GM23338 (cell line): ENCODE measurements around the gene CACNA1H. TPM values are rescaled to one million over a fixed set of nuclear protein-coding genes. Genes with fewer than 3 reads are reported as not detected.

ENCODE experiments used
- ATAC-seq: fragments of 200-7000 bp; cut with Tn5 transposase; 3 replicates; pipeline ENCODE4 v1.9.1; 2020
- DNase-seq: peaks from one replicate; pipeline ENCODE4 v3.0.0-alpha.2; 2015; ENCODE audit warnings: low spot score
- H2AFZ ChIP-seq: fragments of 200-600 bp; sonication (generic); 2 replicates; pipeline ENCODE4 v1.8.0; 2016; ENCODE audit warnings: antibody characterized with exemption, mild to moderate bottlenecking, moderate library complexity
- H3F3A ChIP-seq: fragments of 200-600 bp; sonication (generic); replicated peaks from 2 replicates; pipeline ENCODE4 v1.8.0; 2017; ENCODE audit warnings: antibody characterized with exemption, mixed run types, low read depth
- H3K27ac ChIP-seq: fragments of 200-600 bp; sonication (generic); 2 replicates; pipeline ENCODE4 v1.6.1; 2016; ENCODE audit warnings: low read depth
- H3K27me3 ChIP-seq: fragments of 200-600 bp; sonication (generic); 2 replicates; pipeline ENCODE4 v1.8.0; 2016; ENCODE audit warnings: mild to moderate bottlenecking, mixed run types, moderate library complexity; ENCODE audit not compliant: insufficient read depth
- H3K36me3 ChIP-seq: fragments of 200-600 bp; sonication (generic); 2 replicates; pipeline ENCODE4 v1.8.0; 2016; ENCODE audit warnings: mild to moderate bottlenecking; ENCODE audit not compliant: insufficient read depth
- H3K4me1 ChIP-seq: fragments of 200-600 bp; sonication (generic); 2 replicates; pipeline ENCODE4 v1.8.0; 2016; ENCODE audit warnings: mild to moderate bottlenecking, moderate library complexity; ENCODE audit not compliant: insufficient read depth
- H3K4me2 ChIP-seq: fragments of 200-600 bp; sonication (generic); 2 replicates; pipeline ENCODE4 v1.7.1; 2017; ENCODE audit warnings: mixed run types
- H3K4me3 ChIP-seq: fragments of 200-600 bp; sonication (generic); 2 replicates; pipeline ENCODE4 v1.6.1; 2016; ENCODE audit warnings: mixed run types
- H3K79me2 ChIP-seq: fragments of 200-600 bp; sonication (generic); replicated peaks from 2 replicates; pipeline ENCODE4 v1.8.0; 2017; ENCODE audit warnings: mild to moderate bottlenecking; ENCODE audit not compliant: insufficient read depth
- H3K9me2 ChIP-seq: fragments of 200-600 bp; sonication (generic); 2 replicates; pipeline ENCODE4 v1.8.0; 2017; ENCODE audit not compliant: insufficient read depth
- H4K20me1 ChIP-seq: fragments of 200-600 bp; sonication (generic); replicated peaks from 2 replicates; pipeline ENCODE4 v1.8.0; 2017; ENCODE audit warnings: mild to moderate bottlenecking; ENCODE audit not compliant: insufficient read depth
- H3K27ac Mint-ChIP-seq: 2 replicates; pipeline ENCODE4 v1.8.0; 2020; ENCODE audit warnings: inconsistent platforms, mild to moderate bottlenecking, moderate library complexity, mixed read lengths
- H3K27me3 Mint-ChIP-seq: 3 replicates; pipeline ENCODE4 v1.8.0; 2022; ENCODE audit warnings: low read depth, mild to moderate bottlenecking, moderate library complexity, mixed read lengths, inconsistent platforms; ENCODE audit not compliant: insufficient read depth, poor library complexity
- H3K36me3 Mint-ChIP-seq: 3 replicates; pipeline ENCODE4 v1.8.0; 2021; ENCODE audit warnings: low read depth, mild to moderate bottlenecking, inconsistent platforms, moderate library complexity, mixed read lengths
- H3K4me1 Mint-ChIP-seq: 3 replicates; pipeline ENCODE4 v1.8.0; 2020; ENCODE audit warnings: mild to moderate bottlenecking, inconsistent platforms, mixed read lengths
- H3K4me3 Mint-ChIP-seq: 3 replicates; pipeline ENCODE4 v1.8.0; 2021; ENCODE audit warnings: moderate library complexity, mild to moderate bottlenecking, inconsistent platforms, mixed read lengths
- H3K9me3 Mint-ChIP-seq: 3 replicates; pipeline ENCODE4 v1.8.0; 2020; ENCODE audit warnings: moderate library complexity, mild to moderate bottlenecking, inconsistent platforms, mixed read lengths
- CREB1 ChIP-seq: fragments of 250-450 bp; sonication (Bioruptor Pico); IDR thresholded peaks from 2 replicates; pipeline ENCODE4 v1.5.0; 2020; ENCODE audit warnings: low read depth, mild to moderate bottlenecking, moderate library complexity
- EZH2 ChIP-seq: fragments of 200-600 bp; sonication (generic); IDR thresholded peaks from one replicate; pipeline ENCODE4 v1.8.0; 2017; ENCODE audit warnings: antibody characterized with exemption, mild to moderate bottlenecking, low read depth; ENCODE audit not compliant: unreplicated experiment
- JUNB ChIP-seq: IDR thresholded peaks from one replicate; pipeline ENCODE4 v1.6.1; 2016; ENCODE audit warnings: antibody characterized with exemption; ENCODE audit not compliant: unreplicated experiment
- ZNF462 ChIP-seq: fragments of 250-450 bp; sonication (Bioruptor Pico); IDR thresholded peaks from 2 replicates; pipeline ENCODE4 v1.5.0; 2020; ENCODE audit warnings: mild to moderate bottlenecking, moderate library complexity
- polyA plus RNA-seq: library from polyadenylated mRNA; unstranded; fragments of >200 nt; fragmentation: Nextera tagmentation; extraction: Ambion mirVana; gene quantifications from 2 replicates; pipeline ENCODE4 v1.2.1, GENCODE V29; 2016
- total RNA-seq: library from RNA; depleted of rRNA; stranded (reverse); fragments of >200 nt; shearing (Covaris generic); gene quantifications from 2 replicates; pipeline ENCODE4 v1.2.3, GENCODE V29; 2014
- TF ChIP-seq, protein P1 (sequence below): IDR thresholded peaks from one replicate; pipeline ENCODE4 v1.6.1; 2018; ENCODE audit warnings: antibody characterized with exemption; ENCODE audit not compliant: unreplicated experiment

The CACNA1H gene
- total and polyA plus RNA-seq, 2 experiments from 2014 or later: 3.5 to 43.3 TPM

- TF ChIP-seq ZNF462 (CRISPR knock-in tag) (no peak), CREB1 (no peak)
Measured at GRCh38 chr16:1122398-1122765, 30.5 kb upstream of the CACNA1H start (continued).

GRCh38 chr16:1123525-1124230 is 29.2 kb upstream of the CACNA1H start:
- Histone ChIP-seq H3K4me3 (no peak overlapping the region), H3F3A (no peaks in the 10 kb centered on the region), H2AFZ (no peak overlapping the region), H3K4me1 (no peaks in the 10 kb centered on the region), H3K79me2 (no peaks in the 10 kb centered on the region), H3K9me2 (no peaks in the 10 kb centered on the region), H3K36me3 (no peaks in the 10 kb centered on the region), H3K27me3 (no peaks in the 10 kb centered on the region), H4K20me1 (no peaks in the 10 kb centered on the region), H3K4me2 (no peak overlapping the region), H3K27ac (no peak overlapping the region)
- no peak for DNase-seq
- ATAC-seq: no peak
- Mint-ChIP-seq H3K9me3 (no peaks in the 10 kb centered on the region), H3K27ac (no peak overlapping the region), H3K36me3 (no peaks in the 10 kb centered on the region), H3K4me1 (no peaks in the 10 kb centered on the region), H3K27me3 (peaks cover 1% of the 10 kb centered on the region), H3K4me3 (no peak overlapping the region)
- TF ChIP-seq CREB1: no peak
- no peak for TF ChIP-seq EZH2

GRCh38 chr16:1124291-1124690 is 28.6 kb upstream of the CACNA1H start:
- Histone ChIP-seq H3K4me3 (no peak overlapping the region), H3F3A (no peaks in the 10 kb centered on the region), H3K36me3 (no peaks in the 10 kb centered on the region), H4K20me1 (no peaks in the 10 kb centered on the region), H3K4me2 (no peak overlapping the region), H3K79me2 (no peaks in the 10 kb centered on the region), H3K27me3 (no peaks in the 10 kb centered on the region), H3K9me2 (no peaks in the 10 kb centered on the region), H2AFZ (no peak overlapping the region), H3K27ac (no peak overlapping the region), H3K4me1 (no peaks in the 10 kb centered on the region)
- ATAC-seq: no peak
- Mint-ChIP-seq H3K27me3 (peaks cover 1% of the 10 kb centered on the region), H3K4me3 (no peak overlapping the region), H3K4me1 (no peaks in the 10 kb centered on the region), H3K27ac (no peak overlapping the region), H3K36me3 (no peaks in the 10 kb centered on the region), H3K9me3 (no peaks in the 10 kb centered on the region)
- no peak for DNase-seq
- no peak for TF ChIP-seq JUNB
- TF ChIP-seq, protein P1, sequence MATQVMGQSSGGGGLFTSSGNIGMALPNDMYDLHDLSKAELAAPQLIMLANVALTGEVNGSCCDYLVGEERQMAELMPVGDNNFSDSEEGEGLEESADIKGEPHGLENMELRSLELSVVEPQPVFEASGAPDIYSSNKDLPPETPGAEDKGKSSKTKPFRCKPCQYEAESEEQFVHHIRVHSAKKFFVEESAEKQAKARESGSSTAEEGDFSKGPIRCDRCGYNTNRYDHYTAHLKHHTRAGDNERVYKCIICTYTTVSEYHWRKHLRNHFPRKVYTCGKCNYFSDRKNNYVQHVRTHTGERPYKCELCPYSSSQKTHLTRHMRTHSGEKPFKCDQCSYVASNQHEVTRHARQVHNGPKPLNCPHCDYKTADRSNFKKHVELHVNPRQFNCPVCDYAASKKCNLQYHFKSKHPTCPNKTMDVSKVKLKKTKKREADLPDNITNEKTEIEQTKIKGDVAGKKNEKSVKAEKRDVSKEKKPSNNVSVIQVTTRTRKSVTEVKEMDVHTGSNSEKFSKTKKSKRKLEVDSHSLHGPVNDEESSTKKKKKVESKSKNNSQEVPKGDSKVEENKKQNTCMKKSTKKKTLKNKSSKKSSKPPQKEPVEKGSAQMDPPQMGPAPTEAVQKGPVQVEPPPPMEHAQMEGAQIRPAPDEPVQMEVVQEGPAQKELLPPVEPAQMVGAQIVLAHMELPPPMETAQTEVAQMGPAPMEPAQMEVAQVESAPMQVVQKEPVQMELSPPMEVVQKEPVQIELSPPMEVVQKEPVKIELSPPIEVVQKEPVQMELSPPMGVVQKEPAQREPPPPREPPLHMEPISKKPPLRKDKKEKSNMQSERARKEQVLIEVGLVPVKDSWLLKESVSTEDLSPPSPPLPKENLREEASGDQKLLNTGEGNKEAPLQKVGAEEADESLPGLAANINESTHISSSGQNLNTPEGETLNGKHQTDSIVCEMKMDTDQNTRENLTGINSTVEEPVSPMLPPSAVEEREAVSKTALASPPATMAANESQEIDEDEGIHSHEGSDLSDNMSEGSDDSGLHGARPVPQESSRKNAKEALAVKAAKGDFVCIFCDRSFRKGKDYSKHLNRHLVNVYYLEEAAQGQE: no peak
